GM18868 (cell line): ENCODE measurements around the gene ALDOB.

Source experiments
- ATAC-seq: cut with Tn5 transposase; IDR thresholded peaks from one replicate; pipeline ENCODE4 v1.9.1; 2021; ENCODE audit warnings: mild to moderate bottlenecking, moderate library complexity; ENCODE audit not compliant: unreplicated experiment

The ALDOB gene

DNA sequence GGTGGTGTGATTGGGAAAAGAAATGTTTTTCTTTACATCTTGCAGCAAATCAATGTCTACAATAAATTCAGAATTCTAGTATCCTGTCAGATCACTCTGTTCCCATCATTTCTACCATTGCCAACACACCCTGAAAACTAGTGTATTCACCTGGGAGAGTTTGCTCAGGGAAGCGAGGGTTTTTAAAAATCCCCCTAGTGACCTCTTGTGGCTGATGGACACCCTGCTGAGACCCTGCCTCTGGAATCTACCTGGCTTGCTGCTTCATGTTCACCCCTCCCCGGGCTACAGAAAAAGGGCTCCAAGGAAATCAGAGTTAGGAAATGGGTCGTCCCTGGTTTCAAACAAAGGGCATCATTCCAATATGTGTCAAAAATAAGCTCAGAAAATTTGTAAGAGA, 21.4 kb upstream of the ALDOB start:
- ATAC-seq, result no peak

DNA sequence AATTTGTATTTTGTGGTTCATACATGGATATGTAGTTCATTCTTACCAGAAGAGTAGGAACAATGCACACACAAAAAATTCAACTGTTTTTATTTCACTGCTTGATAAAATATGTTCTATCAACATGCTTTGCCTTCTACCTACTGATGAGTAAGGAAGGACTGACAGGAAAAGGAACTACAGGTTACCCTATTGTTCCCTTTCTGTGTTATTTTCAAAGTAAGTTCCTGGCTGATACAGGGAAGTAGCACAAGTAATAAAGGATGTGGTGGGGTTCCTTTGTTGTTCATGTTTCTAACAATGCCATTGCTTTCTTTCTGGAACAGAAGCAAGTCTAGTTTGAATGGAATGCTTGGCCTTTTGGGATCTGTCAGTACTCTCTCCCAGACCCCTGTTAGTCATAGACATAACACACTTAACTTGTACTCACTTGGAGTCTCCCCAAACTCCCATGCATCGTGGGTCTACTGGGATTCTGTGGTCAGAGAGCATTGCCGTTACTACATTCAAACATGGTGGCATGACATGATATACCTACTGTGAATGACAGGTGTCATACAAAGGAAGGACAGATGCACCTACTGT, 20.2 kb upstream of the ALDOB start:
- no peak for ATAC-seq

DNA sequence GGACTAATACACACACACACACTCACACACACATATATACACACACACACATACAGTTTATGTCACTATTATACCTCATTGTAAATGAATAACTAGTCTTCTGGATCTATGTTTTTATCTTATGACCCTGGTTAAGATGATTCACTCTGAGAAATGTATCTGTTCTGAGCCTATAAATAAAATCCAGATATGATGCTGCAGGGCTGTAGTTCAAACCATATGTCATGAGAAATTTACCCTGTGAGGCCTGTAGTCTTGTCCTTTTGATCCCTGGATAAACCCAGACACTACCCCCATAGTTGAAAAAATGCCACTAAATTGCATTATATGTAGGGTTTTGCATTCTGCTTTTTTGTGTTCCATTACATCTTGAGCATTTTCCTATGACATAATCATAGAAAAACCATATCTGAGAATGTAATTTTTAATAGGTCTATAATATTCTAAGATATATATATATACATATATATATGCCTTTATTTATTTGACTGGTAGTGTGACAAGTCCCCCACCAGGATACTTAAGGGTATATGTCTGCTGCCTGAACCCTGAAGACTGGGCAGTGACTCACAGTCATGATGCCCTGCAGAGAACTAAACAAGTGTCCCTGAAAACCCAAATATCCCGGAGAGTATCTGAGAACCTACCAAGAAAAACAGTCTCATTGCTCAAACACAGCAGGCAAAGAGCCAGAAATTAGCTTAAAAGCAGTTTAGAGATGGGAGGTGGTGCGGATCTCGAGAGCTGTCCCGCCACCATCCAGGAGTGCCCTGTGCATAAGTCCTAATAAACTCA, 18.4 kb upstream of the ALDOB start:
- no peak for ATAC-seq

DNA sequence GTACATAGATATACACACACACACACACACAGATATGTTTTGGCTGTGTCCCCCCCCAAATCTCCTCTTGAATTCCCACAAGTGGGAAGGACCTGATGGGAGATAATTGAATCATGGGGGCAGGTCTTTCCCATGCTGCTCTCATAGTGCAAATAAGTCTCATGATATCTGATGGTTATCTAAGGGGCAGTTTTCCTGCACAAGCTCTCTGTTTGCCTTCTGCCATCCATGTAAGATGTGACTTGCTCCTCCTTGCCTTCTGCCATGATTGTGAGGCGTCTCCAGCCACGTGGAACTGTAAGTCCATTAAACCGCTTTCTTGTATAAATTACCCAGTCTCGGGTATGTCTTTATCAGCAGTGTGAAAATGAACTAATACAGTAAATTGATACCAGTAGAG, 15.9 kb upstream of the ALDOB start:
- ATAC-seq, result no peak

DNA sequence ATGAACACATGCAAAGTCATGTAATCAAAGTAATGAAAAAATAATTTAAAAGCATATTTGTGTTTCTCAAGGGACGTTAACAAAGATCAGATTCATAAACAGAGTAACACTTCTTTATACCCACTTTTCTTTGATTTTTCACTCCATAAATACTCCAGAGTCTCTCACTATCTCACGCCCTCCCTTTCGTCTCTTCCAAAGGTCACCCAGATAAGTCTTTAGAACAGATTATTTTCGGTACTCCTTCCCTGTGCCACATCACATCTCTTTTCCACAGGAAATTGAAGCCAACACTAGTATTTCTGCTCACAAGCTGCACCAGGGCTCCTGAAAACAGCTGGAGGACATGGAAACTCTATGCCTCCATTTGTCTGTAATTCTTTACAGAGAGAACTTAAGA, 15.4 kb upstream of the ALDOB start:
- no peak for ATAC-seq

DNA sequence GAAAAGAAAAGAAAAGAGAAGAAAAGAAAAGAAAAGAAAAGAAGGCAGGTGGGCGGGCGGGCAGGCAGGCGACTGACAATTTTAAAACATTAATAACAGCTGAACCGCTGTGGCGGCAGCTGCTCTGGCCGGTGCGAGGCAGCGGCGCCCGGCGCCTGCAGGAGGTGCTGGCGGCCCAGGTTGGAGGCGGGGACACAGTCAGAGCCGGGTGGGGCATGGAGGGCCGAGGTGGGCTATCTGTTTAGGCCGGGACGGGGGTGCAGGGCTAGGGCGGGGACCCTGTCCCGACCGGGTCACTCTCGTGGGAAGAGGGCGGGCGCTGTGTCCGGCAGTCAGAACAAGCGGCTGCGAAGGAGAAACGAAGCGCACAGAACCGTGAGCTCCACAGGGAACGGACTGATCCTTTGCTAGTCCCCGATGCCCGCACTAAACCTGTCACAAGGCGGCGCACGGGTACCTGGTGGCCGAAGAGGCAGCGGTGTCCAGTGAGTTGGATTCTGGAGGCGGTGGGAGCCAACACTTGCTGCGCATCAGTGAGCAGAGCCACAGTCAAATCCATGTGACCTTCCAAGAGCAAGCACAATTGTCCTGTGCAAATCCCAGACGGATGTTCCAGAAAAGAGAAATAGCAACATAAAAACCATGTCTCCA, 13.6 kb upstream of the ALDOB start:
- ATAC-seq, result peak; percentile 99

DNA sequence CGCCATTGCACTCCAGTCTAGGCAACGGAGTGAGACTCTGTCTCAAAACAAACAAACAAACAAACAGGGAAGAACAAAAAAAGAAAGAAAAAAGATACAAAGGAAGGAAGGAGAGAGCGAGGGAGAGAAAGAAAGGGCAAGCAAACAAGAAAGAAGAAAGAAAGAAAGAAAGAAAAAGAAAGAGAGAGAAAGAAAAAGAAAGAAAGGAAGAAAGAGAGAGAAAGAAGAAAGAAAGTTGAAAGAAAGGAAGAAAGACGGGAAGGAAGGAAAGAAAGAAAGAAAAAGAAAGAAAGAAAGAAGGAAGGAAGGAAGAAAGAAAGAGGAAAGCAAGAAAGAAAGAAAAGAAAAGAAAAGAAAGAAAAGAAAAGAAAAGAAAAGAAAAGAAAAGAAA, 13.1 kb upstream of the ALDOB start:
- ATAC-seq, result no peak

DNA sequence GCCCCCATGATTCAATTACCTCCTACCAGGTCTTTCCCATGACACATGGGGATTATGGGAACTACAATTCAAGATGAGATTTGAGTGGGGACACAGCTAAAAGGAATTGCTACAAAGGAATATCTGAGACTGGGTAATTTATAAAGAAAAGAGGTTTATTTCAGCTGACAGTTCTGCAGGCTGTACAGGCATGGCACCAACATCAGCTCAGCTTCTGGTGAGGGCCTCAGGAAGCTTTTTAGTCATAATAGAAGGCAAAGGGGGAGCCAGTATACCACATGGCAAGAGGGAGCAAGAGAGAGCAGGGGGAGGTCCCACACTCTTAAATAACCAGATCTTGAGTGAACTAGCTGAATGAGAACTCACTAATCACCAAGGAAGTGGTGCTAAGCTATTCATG, 11.2 kb upstream of the ALDOB start:
- no peak for ATAC-seq

DNA sequence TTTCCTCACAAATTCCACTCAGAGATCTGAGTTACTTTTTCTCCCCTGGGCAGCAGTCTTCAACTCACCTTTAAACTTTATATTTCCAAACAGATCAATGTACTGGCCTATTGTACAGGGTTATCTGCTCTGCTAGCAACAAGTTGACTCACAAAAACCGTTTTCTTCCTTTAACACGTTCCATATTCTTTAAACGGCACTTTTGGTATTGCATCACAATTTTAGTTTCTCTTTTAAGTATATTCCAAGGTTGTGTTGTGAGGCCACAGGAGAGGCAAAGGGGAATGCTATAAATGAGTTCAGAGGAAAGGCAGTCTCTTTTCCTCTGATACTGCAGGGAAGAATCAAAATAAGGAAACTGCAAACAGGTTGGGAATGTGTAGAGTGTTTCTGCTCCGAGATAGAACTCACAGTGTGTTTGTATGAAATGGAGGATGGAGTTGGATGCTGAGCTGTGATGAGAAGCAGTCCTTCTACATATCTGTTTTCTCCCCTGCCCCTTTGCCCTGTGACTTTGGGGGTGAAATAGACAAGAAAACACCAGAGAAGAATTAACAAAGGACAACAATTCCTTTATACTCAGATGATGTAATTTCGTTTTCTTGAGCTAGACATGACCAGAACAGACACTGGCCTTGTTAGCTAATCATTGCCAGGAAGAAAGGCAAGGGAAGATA, 9.9 kb upstream of the ALDOB start:
- no peak for ATAC-seq

DNA sequence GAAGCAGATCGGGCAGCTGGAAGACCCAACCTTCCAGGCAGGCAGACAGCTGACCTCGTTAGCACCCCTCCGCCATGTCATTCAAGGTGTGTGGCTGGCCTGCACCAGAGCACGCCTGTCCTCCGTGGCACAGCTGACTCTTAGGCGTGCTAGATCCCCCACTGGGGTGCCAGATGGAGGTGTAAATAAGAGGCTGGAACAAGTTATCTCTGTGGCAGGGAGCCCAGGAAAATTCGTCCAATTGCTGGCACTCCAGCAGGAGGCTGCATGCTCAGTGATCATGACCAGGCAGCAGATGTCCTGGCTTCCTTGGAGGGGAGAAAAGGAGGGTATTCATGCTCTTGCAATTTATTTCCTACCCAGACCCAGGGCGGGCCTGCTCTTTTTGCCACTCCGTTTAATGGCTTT, 7.8 kb upstream of the ALDOB start:
- no peak for ATAC-seq

DNA sequence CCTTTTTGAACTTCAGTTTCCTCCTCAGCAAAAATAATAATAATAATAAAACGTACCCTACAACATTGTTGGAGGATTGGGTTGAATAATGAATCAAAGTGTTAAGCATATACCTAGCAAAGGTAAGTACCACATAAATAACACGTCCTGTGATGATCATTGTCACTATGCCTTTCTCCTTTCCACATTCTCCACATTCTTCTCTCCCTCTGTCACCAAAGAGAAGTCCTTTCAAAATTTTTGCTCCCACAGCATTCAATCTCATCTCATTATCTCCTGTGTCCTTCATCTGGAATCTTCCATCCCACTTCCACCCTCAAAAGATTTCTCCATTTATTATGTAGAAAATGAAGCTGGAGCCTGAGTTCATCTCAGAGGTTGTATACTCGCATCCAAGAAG, 7.2 kb upstream of the ALDOB start:
- no peak for ATAC-seq

DNA sequence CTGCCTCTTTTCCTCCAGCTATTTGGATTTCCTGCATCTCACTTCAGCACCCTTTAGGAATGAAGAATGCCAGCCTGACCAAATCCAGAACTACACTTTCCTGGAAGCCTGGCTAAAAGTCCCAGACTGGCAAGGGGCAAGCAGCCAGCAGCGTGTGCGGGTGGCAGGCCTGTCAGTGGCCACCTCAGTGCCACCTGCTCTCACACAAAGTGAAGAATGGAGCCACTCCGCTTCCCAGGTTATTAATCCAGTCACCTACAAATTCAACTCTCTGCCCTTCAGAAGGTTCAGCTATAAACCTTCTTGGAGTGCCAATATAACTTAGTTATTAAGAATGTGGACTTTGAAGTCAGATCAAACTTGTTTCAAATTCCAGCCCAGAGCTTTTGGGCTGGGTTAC, 6.7 kb upstream of the ALDOB start:
- ATAC-seq, result no peak

DNA sequence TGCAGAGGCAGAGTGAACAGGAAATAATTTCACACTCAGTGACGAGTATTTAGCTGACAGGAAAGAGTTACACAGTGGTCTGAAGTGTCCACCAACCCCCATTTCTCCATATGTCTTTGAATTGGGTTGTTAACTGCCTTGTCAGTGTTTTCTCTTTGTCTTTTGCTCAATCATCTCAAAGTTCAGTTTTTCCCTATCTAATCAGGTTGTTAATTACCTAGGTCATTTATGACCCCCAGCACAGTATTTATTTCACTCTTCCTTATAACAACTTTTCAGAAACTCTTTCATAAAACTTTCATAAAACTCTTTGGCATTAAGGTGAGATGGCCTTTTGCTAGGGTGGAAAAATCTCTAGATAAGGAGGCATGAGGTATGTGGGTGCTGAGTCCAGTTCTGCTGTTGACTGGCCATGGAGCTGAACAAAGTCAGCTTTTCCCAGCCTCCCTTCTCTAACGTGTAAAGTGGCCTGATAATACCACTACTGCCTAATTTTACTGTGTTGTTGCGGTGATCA, 5.2 kb upstream of the ALDOB start:
- ATAC-seq, result no peak

DNA sequence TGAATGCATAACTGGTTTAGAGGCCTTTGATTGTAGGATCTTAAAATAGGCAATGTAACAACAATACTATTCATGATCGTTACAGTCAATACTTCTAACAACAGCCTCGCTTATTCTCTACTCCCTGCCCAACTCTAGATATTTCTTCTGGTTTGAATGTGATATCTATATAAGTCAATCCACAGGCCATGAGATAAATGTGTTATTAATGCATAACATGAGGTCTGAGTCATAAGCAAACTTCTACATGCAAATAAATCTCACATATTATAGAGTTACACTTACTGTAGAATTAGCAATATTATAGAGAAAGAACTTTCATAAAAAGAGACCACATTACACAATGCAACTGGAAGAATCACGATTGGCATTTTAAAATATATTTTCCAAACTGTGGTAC, 2.9 kb upstream of the ALDOB start:
- no peak for ATAC-seq

DNA sequence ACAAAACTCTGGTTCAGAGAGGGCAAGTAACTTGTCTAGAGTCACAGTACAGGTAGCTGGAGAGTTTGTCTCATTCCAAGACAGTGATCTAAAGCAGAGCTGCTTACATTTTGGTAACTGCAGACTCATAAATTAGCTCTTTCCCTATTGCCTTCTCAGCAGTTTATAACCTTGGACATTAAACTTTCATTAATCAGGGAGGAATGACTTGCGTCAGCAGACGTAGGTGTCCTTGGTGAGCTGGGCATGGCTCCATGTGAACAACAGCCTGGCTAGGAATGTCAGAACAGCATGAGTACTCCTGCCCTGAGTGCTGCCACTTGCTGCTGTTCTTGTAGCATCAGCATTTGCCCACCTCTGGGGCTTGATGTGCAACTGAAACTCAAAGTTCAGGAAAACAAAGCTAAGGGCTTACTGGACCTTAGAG, 2.2 kb upstream of the ALDOB start:
- ATAC-seq, result no peak

DNA sequence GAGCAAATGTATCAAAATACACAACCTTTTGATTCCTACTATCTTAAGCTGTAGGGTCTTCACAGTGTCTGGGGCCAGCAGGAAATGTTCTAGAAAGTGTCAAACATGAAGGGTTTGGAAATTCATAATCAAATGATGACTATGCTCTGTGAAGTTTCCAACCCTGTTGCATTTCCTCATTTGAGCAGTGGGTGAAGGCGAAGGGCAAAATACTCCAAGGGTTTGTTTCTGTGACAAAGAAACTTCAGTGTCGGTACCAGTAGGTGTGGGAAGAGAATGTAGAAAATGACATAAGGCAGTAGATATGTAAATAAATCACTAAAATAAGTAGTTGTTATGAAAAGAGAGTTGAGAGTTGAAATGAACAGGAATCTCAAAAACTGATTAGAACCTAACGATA, 576 bp downstream of the ALDOB start:
- ATAC-seq, result peak; percentile 61

DNA sequence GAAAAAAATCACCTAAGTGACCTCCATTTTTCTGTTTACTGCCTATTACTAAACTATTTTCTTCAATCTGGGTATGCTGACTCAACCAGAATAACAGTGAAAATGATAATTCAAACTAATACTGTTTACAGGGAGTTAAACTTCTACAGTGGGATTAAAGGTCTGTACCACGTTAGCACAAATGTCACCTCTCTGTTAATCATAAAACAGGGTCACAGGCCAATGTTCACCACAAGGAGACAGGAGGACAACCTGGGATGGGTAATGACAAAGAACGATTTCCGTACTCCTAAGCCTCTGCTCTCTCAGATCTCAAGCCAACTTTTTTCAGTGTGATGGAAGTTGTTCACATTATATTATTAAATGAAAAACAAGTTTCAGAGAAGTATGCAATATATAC, 2.3 kb downstream of the ALDOB start:
- no peak for ATAC-seq

DNA sequence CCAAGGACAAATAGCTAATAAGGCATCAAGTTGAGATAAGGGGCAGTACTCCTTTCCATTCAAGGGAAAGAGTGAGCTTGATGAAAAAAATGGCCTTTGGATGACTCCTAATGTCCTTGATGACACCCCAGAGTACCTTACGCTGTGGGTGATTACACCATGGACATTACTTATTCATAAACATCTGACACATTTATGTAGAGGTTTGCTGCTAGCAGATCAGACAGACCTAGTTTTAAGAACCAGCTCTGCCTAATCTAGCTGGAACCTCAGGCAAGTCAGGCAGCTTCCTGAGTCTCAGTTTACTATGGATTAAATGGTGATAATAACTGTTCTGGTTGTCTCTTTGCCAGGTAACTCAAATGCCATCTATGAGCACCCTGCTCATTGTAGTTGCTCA, 2.8 kb downstream of the ALDOB start:
- no peak for ATAC-seq

DNA sequence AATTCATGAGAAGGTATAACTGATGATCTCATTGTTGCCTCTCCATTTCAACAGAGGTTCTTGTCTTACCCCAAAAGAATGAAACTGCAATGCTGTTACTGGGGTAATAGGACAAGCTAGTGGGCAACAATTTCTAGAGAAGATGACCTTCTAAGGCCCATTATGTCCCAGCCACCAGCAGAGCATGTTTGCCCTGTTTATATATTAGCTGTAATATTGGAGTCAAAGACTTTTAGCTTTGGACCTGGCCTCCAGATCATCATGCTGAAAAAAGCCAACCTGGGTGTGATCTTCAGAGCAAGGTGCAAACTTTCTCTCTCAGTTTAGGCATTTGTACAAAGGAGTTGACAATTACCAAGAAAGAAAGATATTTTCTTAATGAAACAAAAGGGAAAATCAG, 3.4 kb downstream of the ALDOB start:
- ATAC-seq, result no peak

DNA sequence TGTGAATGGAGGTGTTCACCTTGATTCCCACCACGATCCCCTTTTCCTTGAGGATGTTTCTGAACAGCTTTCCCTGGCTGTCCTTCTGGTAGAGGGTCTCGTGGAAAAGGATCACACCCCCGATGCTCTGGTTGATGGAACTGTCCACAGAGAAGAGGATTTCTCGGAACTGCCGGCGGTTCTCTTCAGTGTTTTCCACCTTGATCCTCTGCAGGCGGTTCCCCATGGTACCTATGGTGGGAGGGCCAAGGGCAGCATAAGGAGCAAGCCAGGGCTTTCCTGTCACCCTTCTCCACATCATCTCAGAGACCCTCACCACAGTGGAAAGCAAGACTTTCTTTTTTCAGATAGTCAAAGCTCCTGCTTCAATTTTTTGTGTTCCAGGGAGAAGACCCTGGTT, 5.8 kb downstream of the ALDOB start:
- ATAC-seq, result no peak

DNA sequence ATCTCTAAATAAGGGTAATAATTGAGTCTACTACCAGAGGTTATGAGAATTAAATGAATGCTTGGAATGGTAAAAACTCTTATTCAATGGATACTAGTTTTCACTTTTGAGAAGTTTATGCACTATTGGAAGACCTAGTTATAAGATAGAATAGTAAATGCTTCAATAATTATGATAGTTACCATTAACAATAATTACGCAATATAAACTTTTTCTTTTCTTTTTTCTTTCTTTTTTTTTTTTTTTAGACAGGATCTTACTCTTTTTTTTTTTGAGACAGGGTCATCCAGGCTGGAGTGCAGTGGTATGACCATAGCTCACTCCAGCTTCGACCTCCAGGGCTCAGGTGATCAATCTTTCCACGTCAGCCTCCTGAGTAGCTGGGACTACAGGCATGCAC, 6.7 kb downstream of the ALDOB start:
- no peak for ATAC-seq
